Ascending aorta (tissue), 2 donors: ENCODE results near the gene RAD51. TPM values are rescaled to one million over a fixed set of nuclear protein-coding genes. Genes with fewer than 3 reads are reported as not detected.
"Not testable (repeated sequence)": the region's sequence is repeated elsewhere in the genome, so short reads cannot be mapped to it uniquely, and the experiment has no call there.

Experiments used
- DNase-seq, 2 donors: peaks; one replicate each; pipeline ENCODE4 v3.0.0-alpha.2; 2019; ENCODE audit warnings: low spot score in 2 of 2
- H3K27ac ChIP-seq, 2 donors: fragments of 200-600 bp; sonication (generic); one replicate each; pipeline ENCODE4 v1.5.1; 2016 to 2017; ENCODE audit warnings: mild to moderate bottlenecking in 1 of 2
- H3K27me3 ChIP-seq: fragments of 200-600 bp; sonication (generic); one replicate; pipeline ENCODE4 v1.5.1; 2017
- H3K36me3 ChIP-seq, 2 donors: fragments of 200-600 bp; sonication (generic); one replicate each; pipeline ENCODE4 v1.5.1; 2016
- H3K4me1 ChIP-seq, 2 donors: fragments of 200-600 bp; sonication (generic); one replicate each; pipeline ENCODE4 v1.5.1; 2016 to 2017; ENCODE audit warnings: mild to moderate bottlenecking in 1 of 2
- H3K4me3 ChIP-seq, 2 donors: fragments of 200-600 bp; sonication (generic); one replicate each; pipeline ENCODE4 v1.5.1; 2016 to 2017; ENCODE audit warnings: mild to moderate bottlenecking in 1 of 2
- H3K9me3 ChIP-seq, 2 donors: fragments of 200-600 bp; sonication (generic); one replicate each; pipeline ENCODE4 v1.5.1; 2016
- intact Hi-C: fragments of 100-400 bp; cut with DNase I; formaldehyde crosslinking; loops from one replicate; pipeline ENCODE4 v1.15.1; 2023
- total RNA-seq: library from RNA; depleted of rRNA; stranded (reverse); fragments of >200 nt; gene quantifications from one replicate; pipeline ENCODE4 v1.1.0, GENCODE V29; 2016
- TF ChIP-seq, protein P1 (sequence below), 3 experiments: fragments of 200-600 bp in 2 of 3; fragments of 450-650 bp in 1 of 3; sonication (generic) in 2 of 3; IDR thresholded peaks; one replicate each; pipeline ENCODE4 v1.5.1; 2016 to 2019; ENCODE audit warnings: antibody characterized with exemption in 3 of 3, mild to moderate bottlenecking in 1 of 3, moderate library complexity in 1 of 3

The RAD51 gene
- not detected for total RNA-seq

DNA sequence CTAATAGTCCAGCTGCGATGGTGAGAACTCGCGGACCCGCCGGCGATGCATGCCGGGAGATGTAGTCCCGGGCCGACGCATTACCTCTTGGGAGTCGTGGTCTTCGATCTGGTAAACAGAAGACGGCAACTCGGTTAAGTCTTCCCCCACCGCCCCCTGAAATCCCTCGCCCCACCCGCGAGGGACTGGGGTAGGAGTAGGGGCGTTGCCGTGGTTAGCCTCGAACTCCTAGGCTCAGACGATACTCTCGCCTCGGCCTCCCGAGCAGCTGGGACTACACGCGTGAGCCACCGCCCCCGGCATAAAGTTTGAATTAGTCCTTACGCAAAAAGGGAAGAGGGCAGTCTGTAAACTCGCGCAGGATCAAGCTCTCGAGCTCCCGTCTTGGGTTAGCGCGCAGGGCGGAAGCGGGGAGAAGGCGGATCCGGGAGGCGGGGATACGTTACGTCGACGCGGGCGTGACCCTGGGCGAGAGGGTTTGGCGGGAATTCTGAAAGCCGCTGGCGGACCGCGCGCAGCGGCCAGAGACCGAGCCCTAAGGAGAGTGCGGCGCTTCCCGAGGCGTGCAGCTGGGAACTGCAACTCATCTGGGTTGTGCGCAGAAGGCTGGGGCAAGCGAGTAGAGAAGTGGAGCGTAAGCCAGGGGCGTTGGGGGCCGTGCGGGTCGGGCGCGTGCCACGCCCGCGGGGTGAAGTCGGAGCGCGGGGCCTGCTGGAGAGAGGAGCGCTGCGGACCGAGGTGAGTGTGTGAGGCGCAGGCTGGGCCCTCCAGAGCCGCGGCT is at the start of gene RAD51:
RAD51 (plus strand) TSS at position 487 of the 781 bp plus-strand sequence. CDS start 3,585 bp downstream, outside the sequence.
- Histone ChIP-seq H3K27ac (peak within 1 kb of the TSS; percentile 99), H3K36me3 (peaks cover 0 to 4% of the 10 kb centered on the region in 2 donors), H3K4me1 (peaks cover 0 to 8% of the 10 kb centered on the region in 2 donors), H3K4me3 (peak within 1 kb of the TSS; percentile 82 to 99), H3K27me3 (no peaks in the 10 kb centered on the region), H3K9me3 (no peaks in the 10 kb centered on the region)
- TF ChIP-seq, protein P1, sequence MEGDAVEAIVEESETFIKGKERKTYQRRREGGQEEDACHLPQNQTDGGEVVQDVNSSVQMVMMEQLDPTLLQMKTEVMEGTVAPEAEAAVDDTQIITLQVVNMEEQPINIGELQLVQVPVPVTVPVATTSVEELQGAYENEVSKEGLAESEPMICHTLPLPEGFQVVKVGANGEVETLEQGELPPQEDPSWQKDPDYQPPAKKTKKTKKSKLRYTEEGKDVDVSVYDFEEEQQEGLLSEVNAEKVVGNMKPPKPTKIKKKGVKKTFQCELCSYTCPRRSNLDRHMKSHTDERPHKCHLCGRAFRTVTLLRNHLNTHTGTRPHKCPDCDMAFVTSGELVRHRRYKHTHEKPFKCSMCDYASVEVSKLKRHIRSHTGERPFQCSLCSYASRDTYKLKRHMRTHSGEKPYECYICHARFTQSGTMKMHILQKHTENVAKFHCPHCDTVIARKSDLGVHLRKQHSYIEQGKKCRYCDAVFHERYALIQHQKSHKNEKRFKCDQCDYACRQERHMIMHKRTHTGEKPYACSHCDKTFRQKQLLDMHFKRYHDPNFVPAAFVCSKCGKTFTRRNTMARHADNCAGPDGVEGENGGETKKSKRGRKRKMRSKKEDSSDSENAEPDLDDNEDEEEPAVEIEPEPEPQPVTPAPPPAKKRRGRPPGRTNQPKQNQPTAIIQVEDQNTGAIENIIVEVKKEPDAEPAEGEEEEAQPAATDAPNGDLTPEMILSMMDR (IDR thresholded peaks at IDR 0.05), result no peak
- peak; percentile 70 to 94 for DNase-seq
- intact Hi-C loops, result loop anchor here (2.0 to 10.0 kb wide), 6 partner anchors 62 to 420 kb away; partner anchors contain the start of genes BAHD1, DNAJC17, INO80 and KNL1

DNA sequence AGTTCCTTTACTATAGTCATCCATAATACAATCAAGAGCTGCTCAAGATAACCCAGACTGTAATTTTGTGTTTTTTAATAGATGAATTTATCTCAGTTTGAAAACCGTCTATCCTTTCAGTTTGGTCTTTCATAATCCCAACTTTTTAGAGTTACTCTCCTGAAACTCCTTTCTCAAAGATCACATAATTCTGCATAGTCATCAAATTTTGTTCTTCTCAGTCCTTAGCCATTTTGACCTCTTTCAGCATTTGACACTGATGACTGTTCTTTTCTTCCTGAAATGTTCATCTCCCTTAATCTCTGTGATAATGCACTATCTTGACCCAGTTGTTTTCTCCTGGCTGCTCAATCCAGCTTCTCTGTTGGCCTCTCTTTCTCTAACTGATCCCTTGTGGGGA is 47.5 kb upstream of the RAD51 start:
- Histone ChIP-seq H3K36me3 (no peaks in the 10 kb centered on the region), H3K27ac (no peak overlapping the region), H3K27me3 (no peaks in the 10 kb centered on the region), H3K4me1 (no peaks in the 10 kb centered on the region), H3K4me3 (no peak overlapping the region), H3K9me3 (no peaks in the 10 kb centered on the region)
- no peak for DNase-seq
- TF ChIP-seq, protein P1 (IDR thresholded peaks at IDR 0.05), result no peak
- intact Hi-C loops, result no loop called here

DNA sequence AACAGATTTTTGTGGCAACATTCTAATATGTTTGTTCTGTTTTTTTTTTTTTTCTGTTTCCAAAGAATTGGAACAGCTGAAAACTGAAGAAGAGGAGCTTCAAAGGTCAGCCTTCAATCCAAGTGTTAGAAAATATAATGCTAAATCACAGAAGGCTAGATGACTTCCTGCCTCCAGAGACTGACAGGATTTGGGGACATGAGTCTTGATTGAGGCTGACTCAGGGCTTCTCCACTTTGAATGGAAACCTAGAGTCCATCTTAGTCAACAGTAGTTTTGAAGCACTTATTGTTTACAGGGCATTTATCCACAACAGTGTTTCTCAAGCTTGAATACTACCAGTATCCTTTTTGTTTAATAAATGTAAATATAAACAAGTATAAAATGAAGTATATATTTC is 44.5 kb upstream of the RAD51 start:
- no peaks in the 10 kb centered on the region for H3K36me3 ChIP-seq
- no peaks in the 10 kb centered on the region for H3K27me3 ChIP-seq
- H3K27ac ChIP-seq, result no peak overlapping the region
- H3K9me3 ChIP-seq, result no peaks in the 10 kb centered on the region
- no peaks in the 10 kb centered on the region for H3K4me1 ChIP-seq
- TF ChIP-seq, protein P1 (IDR thresholded peaks at IDR 0.05), result no peak
- intact Hi-C loops, result no loop called here
- no peak for DNase-seq
- H3K4me3 ChIP-seq, result no peak overlapping the region

DNA sequence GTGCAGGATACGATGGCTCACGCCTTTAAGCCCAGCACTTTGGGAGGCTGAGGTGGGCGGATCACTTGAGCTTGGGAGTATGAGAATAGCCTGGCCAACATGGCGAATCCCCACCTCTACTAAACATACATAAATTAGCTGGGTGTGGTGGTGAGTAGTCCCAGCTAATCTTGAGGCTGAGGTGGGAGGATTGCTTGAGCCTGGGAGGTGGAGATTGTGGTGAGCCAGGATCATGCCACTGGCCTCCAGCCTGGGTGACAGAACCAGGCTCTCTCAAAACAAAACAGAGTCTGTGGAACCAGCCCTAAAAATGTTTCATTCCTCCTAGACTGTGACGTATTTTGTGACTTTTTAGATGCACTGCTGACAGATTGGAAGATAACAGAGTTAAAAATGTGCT is 34.3 kb upstream of the RAD51 start:
- intact Hi-C loops, result no loop called here

DNA sequence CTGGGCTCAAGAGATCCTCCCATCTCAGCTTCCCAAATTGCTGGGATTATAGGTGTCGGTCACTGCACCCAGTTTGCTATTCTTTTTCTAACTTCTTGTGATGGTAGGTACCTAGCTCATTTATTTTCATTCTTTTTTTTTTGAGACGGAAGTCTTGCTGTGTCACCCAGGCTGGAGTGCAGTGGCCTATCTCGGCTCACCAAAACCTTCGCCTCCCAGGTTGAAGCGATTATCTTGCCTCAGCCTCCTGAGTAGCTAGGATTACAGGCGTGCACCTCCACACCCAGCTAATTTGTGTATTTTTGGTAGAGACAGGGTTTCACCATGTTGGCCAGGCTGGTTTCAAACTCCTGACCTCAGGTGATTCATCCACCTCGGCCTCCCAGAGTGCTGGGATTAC is 30.1 kb upstream of the RAD51 start:
- H3K27ac ChIP-seq, result no peak overlapping the region
- no peaks in the 10 kb centered on the region for H3K36me3 ChIP-seq
- intact Hi-C loops, result no loop called here
- H3K27me3 ChIP-seq, result no peaks in the 10 kb centered on the region
- no peaks in the 10 kb centered on the region for H3K9me3 ChIP-seq
- DNase-seq, result no peak
- no peak overlapping the region for H3K4me3 ChIP-seq
- H3K4me1 ChIP-seq, result no peaks in the 10 kb centered on the region
- TF ChIP-seq, protein P1 (IDR thresholded peaks at IDR 0.05), result no peak

More for the DNA sequence above, 34.3 kb upstream of the RAD51 start:
- Histone ChIP-seq H3K27me3 (no peaks in the 10 kb centered on the region), H3K27ac (no peak overlapping the region), H3K4me3 (no peak overlapping the region), H3K9me3 (no peaks in the 10 kb centered on the region), H3K36me3 (no peaks in the 10 kb centered on the region), H3K4me1 (no peaks in the 10 kb centered on the region)
- TF ChIP-seq, protein P1 (IDR thresholded peaks at IDR 0.05), result no peak
- DNase-seq, result no peak

DNA sequence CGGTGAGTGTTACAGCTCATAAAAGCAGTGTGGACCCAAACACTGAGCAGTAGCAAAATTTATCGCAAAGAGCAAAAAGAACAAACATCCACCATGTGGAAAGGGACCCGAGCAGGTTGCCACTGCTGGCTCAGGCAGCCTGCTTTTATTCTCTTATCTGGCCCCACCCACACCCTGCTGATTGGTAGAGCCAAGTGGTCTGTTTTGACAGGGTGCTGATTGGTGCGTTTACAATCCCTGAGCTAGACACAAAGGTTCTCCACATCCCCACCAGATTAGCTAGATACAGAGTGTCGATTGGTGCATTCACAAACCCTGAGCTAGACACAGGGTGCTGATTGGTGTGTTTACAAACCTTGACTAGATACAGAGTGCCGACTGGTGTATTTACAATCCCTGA is 18.7 kb upstream of the RAD51 start:
- DNase-seq, intact Hi-C loops, H3K27me3 ChIP-seq, H3K27ac ChIP-seq, H3K9me3 ChIP-seq, H3K4me1 ChIP-seq, H3K36me3 ChIP-seq, H3K4me3 ChIP-seq: not testable (repeated sequence)

DNA sequence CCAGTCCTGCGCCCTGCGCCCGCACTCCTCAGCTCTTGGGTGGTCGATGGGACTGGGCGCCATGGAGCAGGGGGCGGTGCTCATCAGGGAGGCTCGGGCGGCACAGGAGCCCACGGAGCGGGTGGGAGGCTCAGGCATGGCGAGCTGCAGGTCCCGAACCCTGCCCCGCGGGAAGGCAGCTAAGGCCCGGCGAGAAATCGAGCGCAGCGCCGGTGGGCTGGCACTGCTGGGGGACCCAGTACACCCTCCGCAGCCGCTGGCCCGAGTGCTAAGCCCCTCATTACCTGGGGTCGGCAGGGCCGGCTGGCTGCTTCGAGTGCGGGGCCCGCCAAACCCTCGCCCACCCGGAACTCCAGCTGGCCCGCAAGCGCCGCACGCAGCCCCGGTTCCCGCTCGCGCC is 18.1 kb upstream of the RAD51 start:
- intact Hi-C loops, H3K4me1 ChIP-seq, H3K27me3 ChIP-seq, H3K36me3 ChIP-seq, H3K27ac ChIP-seq, H3K9me3 ChIP-seq, H3K4me3 ChIP-seq, DNase-seq: not testable (repeated sequence)
